Measurements from ENCODE around the gene DNAH8. TPM values are rescaled to one million over a fixed set of nuclear protein-coding genes. Genes with fewer than 3 reads are reported as not detected.

DNAH8 gene
- total RNA-seq, 2 experiments from 2014 or later: 0.03 TPM; not detected in 1

- ChIA-PET CTCF (interaction anchor here (1.1 kb wide), 1 partner anchor 207 kb away, joined by 3 read pairs; no protein-coding TSS in a partner anchor), POLR2A (interaction anchor here (1.5 kb wide), 1 partner anchor 13 kb away, joined by 5 read pairs; the partner anchor contains the start of gene DNAH8)
- H3K27ac ChIP-seq (ENCODE audit: low read depth in 1 of 2, low read length in 2 of 2): no peak overlapping the region
- Mint-ChIP-seq H3K9me3 (peaks cover 12% of the 10 kb centered on the region), H3K4me1 (ENCODE audit: low read depth) (peaks cover 36% of the 10 kb centered on the region), H3K36me3 (ENCODE audit: low read depth) (peaks cover 39% of the 10 kb centered on the region), H3K27ac (peak overlapping the region; percentile 81), H3K4me3 (peak overlapping the region; percentile 94), H3K27me3 (peaks cover 11% of the 10 kb centered on the region)
- intact Hi-C loops (cut with DNase I, micrococcal nuclease): loop anchor here (5.0 to 10.0 kb wide), 4 partner anchors 64 to 1269 kb away; partner anchors contain the start of genes BTBD9 (in 1 of the 2), CMTR1 (in 1 of the 2), KIF6 (in 1 of the 2) and ZFAND3 (in 1 of the 2)
- no peaks in the 10 kb centered on the region for H3K27me3 ChIP-seq (ENCODE audit: control insufficient read depth in 1 of 2, insufficient read depth in 2 of 2, low read length in 2 of 2)
- no peak for ATAC-seq (ENCODE audit: poor library complexity)
- no peak overlapping the region for H3K4me3 ChIP-seq (ENCODE audit: low read length)
- no peaks in the 10 kb centered on the region for H3K36me3 ChIP-seq (ENCODE audit: insufficient read depth, low read length)
- peaks cover 9% of the 10 kb centered on the region for H3K4me1 ChIP-seq (ENCODE audit: insufficient read depth, low read length)
- H3K9me3 ChIP-seq (ENCODE audit: control insufficient read depth in 1 of 2, insufficient read depth in 1 of 2, low read length in 2 of 2): peaks cover 0 to 10% of the 10 kb centered on the region in 2 experiments
- no peak for TF ChIP-seq CTCF (IDR thresholded peaks at IDR 0.05)
- no peak for DNase-seq
Observed at GRCh38 chr6:38701551-38701950, 13.6 kb upstream of the DNAH8 start.

GRCh38 chr6:38702558-38703397 is 12.3 kb upstream of the DNAH8 start, which contains the start of gene GLO1:
Gene GLO1 (minus strand): TSS chr6:38703145. CDS start chr6:38703054, 91 bp downstream.
- peak; percentile 90 to 98 (median 94) for DNase-seq
- ChIA-PET POLR2A (interaction anchor here (0.6 to 2.1 kb wide), 13 partner anchors 11 to 1185 kb away, joined by 3 to 20 read pairs (median 4); partner anchors contain the start of genes BTBD9 and ZFAND3), CTCF (interaction anchor here (1.6 kb wide), 1 partner anchor 10 kb away, joined by 5 read pairs; no protein-coding TSS in a partner anchor)

More at GRCh38 chr6:38702558-38703397, 12.3 kb upstream of the DNAH8 start, which contains the start of gene GLO1:
- Histone ChIP-seq H3K4me3 (ENCODE audit: low read length) (peak within 1 kb of the TSS; percentile 82), H3K9me3 (ENCODE audit: control insufficient read depth in 1 of 2, insufficient read depth in 1 of 2, low read length in 2 of 2) (peaks cover 0 to 10% of the 10 kb centered on the region in 2 experiments), H3K27me3 (ENCODE audit: control insufficient read depth in 1 of 2, insufficient read depth in 2 of 2, low read length in 2 of 2) (no peaks in the 10 kb centered on the region), H3K36me3 (ENCODE audit: insufficient read depth, low read length) (no peaks in the 10 kb centered on the region), H3K4me1 (ENCODE audit: insufficient read depth, low read length) (peaks cover 9% of the 10 kb centered on the region), H3K27ac (ENCODE audit: low read depth in 1 of 2, low read length in 2 of 2) (peak within 1 kb of the TSS; percentile 82 to 84)
- H3K9me3 Mint-ChIP-seq: peaks cover 12% of the 10 kb centered on the region
- intact Hi-C loops (cut with DNase I, micrococcal nuclease): loop anchor here (1.0 to 10.0 kb wide), 6 partner anchors 63 to 1270 kb away; partner anchors contain the start of genes BTBD9 (in 2 of the 2), SAYSD1 (in 2 of the 2), CMTR1 (in 1 of the 2) and KIF6 (in 1 of the 2)
- H3K27me3 Mint-ChIP-seq: peaks cover 15% of the 10 kb centered on the region
- H3K4me1 Mint-ChIP-seq (ENCODE audit: low read depth): peaks cover 29% of the 10 kb centered on the region
- peak within 1 kb of the TSS; percentile 81 for H3K27ac Mint-ChIP-seq
- ATAC-seq (ENCODE audit: poor library complexity): peak; percentile 99
- peak within 1 kb of the TSS; percentile 94 for H3K4me3 Mint-ChIP-seq
- TF ChIP-seq CTCF (IDR thresholded peaks at IDR 0.05): no peak
- peaks cover 39% of the 10 kb centered on the region for H3K36me3 Mint-ChIP-seq (ENCODE audit: low read depth)

All from CD4-positive, alpha-beta T cell (primary cell).